IgD-negative memory B cell (primary cell): ENCODE measurements around the gene THY1. TPM values are rescaled to one million over a fixed set of nuclear protein-coding genes. Genes with fewer than 3 reads are reported as not detected.
"Not testable (repeated sequence)": the region's sequence is repeated elsewhere in the genome, so short reads cannot be mapped to it uniquely, and the experiment has no call there.

Experiments
- H3K27ac Mint-ChIP-seq, 3 donors: one replicate each; pipeline ENCODE4 v1.8.0; 2020 to 2022; ENCODE audit warnings: mild to moderate bottlenecking in 3 of 3, mixed read lengths in 3 of 3, moderate library complexity in 1 of 3
- H3K27me3 Mint-ChIP-seq: one replicate; pipeline ENCODE4 v1.8.0; 2021; ENCODE audit warnings: mixed read lengths
- H3K36me3 Mint-ChIP-seq: one replicate; pipeline ENCODE4 v1.8.0; 2020; ENCODE audit warnings: mild to moderate bottlenecking, mixed read lengths
- H3K4me1 Mint-ChIP-seq, 3 donors: one replicate each; pipeline ENCODE4 v1.8.0; 2020 to 2022; ENCODE audit warnings: mixed read lengths in 3 of 3, mild to moderate bottlenecking in 1 of 3
- H3K4me3 Mint-ChIP-seq, 4 donors: one replicate each; pipeline ENCODE4 v1.8.0; 2020 to 2022; ENCODE audit warnings: mild to moderate bottlenecking in 4 of 4, mixed read lengths in 4 of 4, moderate library complexity in 3 of 4
- H3K9me3 Mint-ChIP-seq, 3 donors: one replicate each; pipeline ENCODE4 v1.8.0; 2020 to 2021; ENCODE audit warnings: mixed read lengths in 3 of 3, mild to moderate bottlenecking in 1 of 3
- polyA plus RNA-seq: library from polyadenylated mRNA; unstranded; fragments of 300-500 nt; fragmentation: Illumina TruSeq; gene quantifications from one replicate; pipeline ENCODE4 v1.2.3, GENCODE V29; 2021

THY1 gene
- polyA plus RNA-seq, result not detected

- Mint-ChIP-seq H3K4me3 (peak within 1 kb of the TSS in 3 of 4 donors; percentile 12 to 65 (median 63)), H3K9me3 (peaks cover 0 to 2% (median 0%) of the 10 kb centered on the region in 3 donors), H3K4me1 (peaks cover 0 to 4% (median 3%) of the 10 kb centered on the region in 3 donors), H3K36me3 (no peaks in the 10 kb centered on the region), H3K27me3 (peaks cover 54% of the 10 kb centered on the region), H3K27ac (no peak within 1 kb of the TSS)
Measured at GRCh38 chr11:119422809-119423508, at the start of gene THY1. Gene THY1 (minus strand): TSS chr11:119423172. CDS start chr11:119420905, 2,267 bp downstream.

- peak overlapping the region in 1 of 3 donors; percentile 60 for H3K27ac Mint-ChIP-seq
Measured at GRCh38 chr11:119472186-119472855, 49.3 kb upstream of the THY1 start.

GRCh38 chr11:119471329-119471728 lies 48.4 kb upstream of the THY1 start:
- H3K9me3 Mint-ChIP-seq, result peaks cover 4 to 18% (median 8%) of the 10 kb centered on the region in 3 donors

More at GRCh38 chr11:119472186-119472855, 49.3 kb upstream of the THY1 start:
- peaks cover 4 to 9% (median 6%) of the 10 kb centered on the region in 3 donors for H3K9me3 Mint-ChIP-seq
- peaks cover 31% of the 10 kb centered on the region for H3K27me3 Mint-ChIP-seq
- peaks cover 1% of the 10 kb centered on the region for H3K36me3 Mint-ChIP-seq
- H3K4me3 Mint-ChIP-seq, result no peak overlapping the region
- no peaks in the 10 kb centered on the region for H3K4me1 Mint-ChIP-seq

GRCh38 chr11:119470317-119471291 lies 47.6 kb upstream of the THY1 start:
- Mint-ChIP-seq H3K4me3 (no peak overlapping the region), H3K4me1 (no peaks in the 10 kb centered on the region), H3K27ac (no peak overlapping the region), H3K36me3 (peaks cover 4% of the 10 kb centered on the region), H3K27me3 (peaks cover 29% of the 10 kb centered on the region), H3K9me3 (peaks cover 5 to 22% (median 13%) of the 10 kb centered on the region in 3 donors)

More at GRCh38 chr11:119471329-119471728, 48.4 kb upstream of the THY1 start:
- Mint-ChIP-seq H3K27ac (no peak overlapping the region), H3K4me3 (no peak overlapping the region), H3K4me1 (no peaks in the 10 kb centered on the region), H3K36me3 (peaks cover 2% of the 10 kb centered on the region), H3K27me3 (peaks cover 29% of the 10 kb centered on the region)

GRCh38 chr11:119469506-119469905 lies 46.5 kb upstream of the THY1 start:
- Mint-ChIP-seq H3K4me3 (no peak overlapping the region), H3K9me3 (peaks cover 8 to 28% (median 23%) of the 10 kb centered on the region in 3 donors), H3K4me1 (no peaks in the 10 kb centered on the region), H3K27me3 (peaks cover 26% of the 10 kb centered on the region), H3K27ac (no peak overlapping the region), H3K36me3 (peaks cover 4% of the 10 kb centered on the region)

GRCh38 chr11:119468511-119468910 lies 45.5 kb upstream of the THY1 start:
- H3K4me1 Mint-ChIP-seq, result no peaks in the 10 kb centered on the region
- peaks cover 10 to 33% (median 23%) of the 10 kb centered on the region in 3 donors for H3K9me3 Mint-ChIP-seq
- H3K27ac Mint-ChIP-seq, result no peak overlapping the region
- H3K36me3 Mint-ChIP-seq, result peaks cover 4% of the 10 kb centered on the region
- H3K27me3 Mint-ChIP-seq, result peaks cover 20% of the 10 kb centered on the region
- H3K4me3 Mint-ChIP-seq, result no peak overlapping the region

GRCh38 chr11:119461229-119461963 lies 38.4 kb upstream of the THY1 start:
- peaks cover 13% of the 10 kb centered on the region for H3K27me3 Mint-ChIP-seq
- no peaks in the 10 kb centered on the region for H3K4me1 Mint-ChIP-seq
- H3K27ac Mint-ChIP-seq, result no peak overlapping the region
- H3K36me3 Mint-ChIP-seq, result peaks cover 2% of the 10 kb centered on the region
- H3K4me3 Mint-ChIP-seq, result no peak overlapping the region
- peaks cover 8 to 21% (median 15%) of the 10 kb centered on the region in 3 donors for H3K9me3 Mint-ChIP-seq

- H3K4me1 Mint-ChIP-seq, result no peaks in the 10 kb centered on the region
- H3K27me3 Mint-ChIP-seq, result peaks cover 15% of the 10 kb centered on the region
- no peak overlapping the region for H3K4me3 Mint-ChIP-seq
- H3K9me3 Mint-ChIP-seq, result peaks cover 6 to 17% (median 10%) of the 10 kb centered on the region in 3 donors
- no peaks in the 10 kb centered on the region for H3K36me3 Mint-ChIP-seq
- H3K27ac Mint-ChIP-seq, result no peak overlapping the region
Measured at GRCh38 chr11:119460582-119460981, 37.6 kb upstream of the THY1 start.

GRCh38 chr11:119460097-119460496 lies 37.1 kb upstream of the THY1 start:
- H3K27ac Mint-ChIP-seq, result no peak overlapping the region
- H3K27me3 Mint-ChIP-seq, result peaks cover 13% of the 10 kb centered on the region

GRCh38 chr11:119459293-119459976 lies 36.5 kb upstream of the THY1 start:
- H3K4me1 Mint-ChIP-seq, result no peaks in the 10 kb centered on the region
- H3K9me3 Mint-ChIP-seq, result peaks cover 0 to 11% (median 3%) of the 10 kb centered on the region in 3 donors
- H3K27ac Mint-ChIP-seq, result no peak overlapping the region
- H3K36me3 Mint-ChIP-seq, result no peaks in the 10 kb centered on the region
- no peak overlapping the region for H3K4me3 Mint-ChIP-seq
- H3K27me3 Mint-ChIP-seq, result peaks cover 13% of the 10 kb centered on the region

More at GRCh38 chr11:119460097-119460496, 37.1 kb upstream of the THY1 start:
- no peaks in the 10 kb centered on the region for H3K36me3 Mint-ChIP-seq
- H3K4me1 Mint-ChIP-seq, result no peaks in the 10 kb centered on the region
- H3K4me3 Mint-ChIP-seq, result no peak overlapping the region
- peaks cover 6 to 17% (median 6%) of the 10 kb centered on the region in 3 donors for H3K9me3 Mint-ChIP-seq

GRCh38 chr11:119455708-119456107 lies 32.7 kb upstream of the THY1 start:
- not testable (repeated sequence) for H3K9me3 Mint-ChIP-seq, H3K27ac Mint-ChIP-seq, H3K36me3 Mint-ChIP-seq, H3K4me1 Mint-ChIP-seq, H3K4me3 Mint-ChIP-seq
- peaks cover 13% of the 10 kb centered on the region for H3K27me3 Mint-ChIP-seq

GRCh38 chr11:119455241-119455640 lies 32.3 kb upstream of the THY1 start:
- not testable (repeated sequence) for H3K4me3 Mint-ChIP-seq, H3K27ac Mint-ChIP-seq, H3K4me1 Mint-ChIP-seq, H3K36me3 Mint-ChIP-seq, H3K9me3 Mint-ChIP-seq
- H3K27me3 Mint-ChIP-seq, result peaks cover 10% of the 10 kb centered on the region

GRCh38 chr11:119453881-119454280 lies 30.9 kb upstream of the THY1 start:
- Mint-ChIP-seq H3K4me3 (no peak overlapping the region), H3K27me3 (peaks cover 11% of the 10 kb centered on the region), H3K9me3 (peaks cover 0 to 2% (median 2%) of the 10 kb centered on the region in 3 donors), H3K27ac (no peak overlapping the region), H3K4me1 (no peaks in the 10 kb centered on the region), H3K36me3 (no peaks in the 10 kb centered on the region)
